GM12865 (cell line): Measurements from ENCODE around the gene C1orf52.
"Not testable (repeated sequence)": the region's sequence is repeated elsewhere in the genome, so short reads cannot be mapped to it uniquely, and the experiment has no call there.

ENCODE experiments used
- DNase-seq: peaks from one replicate; pipeline ENCODE4 v3.0.0; 2010; ENCODE audit warnings: low read depth
- H3K4me3 ChIP-seq: 2 replicates; pipeline ENCODE4 v1.5.1; 2011; ENCODE audit warnings: mild to moderate bottlenecking, low read depth, low read length, control low read depth
- CTCF ChIP-seq: IDR thresholded peaks from 2 replicates; pipeline ENCODE4 v1.5.1; 2011; ENCODE audit warnings: low read length, control low read depth, low read depth, inconsistent platforms; ENCODE audit not compliant: insufficient read depth; ENCODE audit errors: missing control alignments

The C1orf52 gene

GRCh38 chr1:85258536-85259117 lies 835 bp downstream of the C1orf52 start:
- peak; percentile 15 for DNase-seq
- TF ChIP-seq CTCF, result no peak
- H3K4me3 ChIP-seq, result peak overlapping the region; percentile 79

- not testable (repeated sequence) for DNase-seq, H3K4me3 ChIP-seq
These were observed 10.4 kb downstream of the C1orf52 start for GRCh38 chr1:85249042-85249441.

DNA sequence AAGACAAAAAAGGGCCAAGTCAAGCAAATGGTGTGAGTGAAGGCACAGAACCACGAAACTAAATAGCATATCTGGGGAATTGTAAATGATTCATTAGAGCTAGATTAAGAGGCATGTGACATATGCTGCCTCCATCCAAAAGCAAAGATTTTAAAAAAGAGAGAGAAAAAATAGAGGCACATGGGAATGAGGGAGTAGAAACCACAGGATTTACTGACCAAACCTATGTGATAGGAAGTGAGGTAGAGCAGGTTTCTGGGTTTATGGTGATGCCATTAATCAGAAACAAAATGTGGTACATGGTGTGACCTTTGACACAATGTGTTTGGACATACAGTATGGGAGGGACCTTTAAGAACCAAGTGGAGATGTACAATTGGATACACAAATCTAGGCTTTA lies 13.6 kb downstream of the C1orf52 start:
- TF ChIP-seq CTCF, result no peak
- no peak for DNase-seq
- H3K4me3 ChIP-seq, result no peak overlapping the region

- no peak for TF ChIP-seq CTCF
- H3K4me3 ChIP-seq, result no peak overlapping the region
- no peak for DNase-seq
These were observed 14.0 kb downstream of the C1orf52 start for GRCh38 chr1:85245456-85245855.

- no peak for TF ChIP-seq CTCF
- DNase-seq, result no peak
- H3K4me3 ChIP-seq, result no peak overlapping the region
These were observed 15.0 kb downstream of the C1orf52 start for GRCh38 chr1:85244271-85245061.

GRCh38 chr1:85243372-85243771 lies 16.1 kb downstream of the C1orf52 start:
- no peak for DNase-seq
- no peak overlapping the region for H3K4me3 ChIP-seq
- no peak for TF ChIP-seq CTCF

- no peak for TF ChIP-seq CTCF
- DNase-seq, result no peak
- no peak overlapping the region for H3K4me3 ChIP-seq
These were observed 18.8 kb downstream of the C1orf52 start for GRCh38 chr1:85240643-85241042.
